ENCODE measurements around the gene AQP4.

Gene AQP4

DNA sequence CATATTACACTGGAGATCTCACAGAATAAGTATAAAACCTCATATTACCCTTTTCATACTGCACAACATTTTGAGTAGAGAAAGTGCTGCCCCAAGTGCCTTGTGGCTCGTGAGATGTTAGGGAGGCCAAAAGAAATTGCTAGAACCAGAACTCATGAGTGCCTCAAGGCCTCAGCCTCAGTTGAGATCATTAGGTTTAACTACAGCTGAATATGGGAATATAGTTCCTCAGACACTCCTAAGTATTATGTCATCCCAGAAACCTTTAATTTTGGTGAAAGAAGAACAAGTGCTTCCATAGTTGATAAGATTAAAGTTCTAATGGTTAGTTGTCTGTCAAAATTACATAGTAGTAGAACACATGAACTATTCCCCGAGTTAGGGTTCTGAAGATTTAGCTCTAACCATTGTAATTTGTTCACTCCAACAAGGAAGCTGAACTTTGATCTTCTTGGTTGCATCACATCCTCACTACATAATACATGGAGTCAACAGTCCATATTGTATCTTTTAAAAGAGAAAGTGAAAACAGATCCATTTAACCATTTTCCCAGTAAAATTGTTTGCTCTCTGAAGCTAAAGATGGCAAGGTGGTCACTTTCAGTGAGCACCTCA, 9.6 kb upstream of the AQP4 start:
- TF ChIP-seq, protein P1, sequence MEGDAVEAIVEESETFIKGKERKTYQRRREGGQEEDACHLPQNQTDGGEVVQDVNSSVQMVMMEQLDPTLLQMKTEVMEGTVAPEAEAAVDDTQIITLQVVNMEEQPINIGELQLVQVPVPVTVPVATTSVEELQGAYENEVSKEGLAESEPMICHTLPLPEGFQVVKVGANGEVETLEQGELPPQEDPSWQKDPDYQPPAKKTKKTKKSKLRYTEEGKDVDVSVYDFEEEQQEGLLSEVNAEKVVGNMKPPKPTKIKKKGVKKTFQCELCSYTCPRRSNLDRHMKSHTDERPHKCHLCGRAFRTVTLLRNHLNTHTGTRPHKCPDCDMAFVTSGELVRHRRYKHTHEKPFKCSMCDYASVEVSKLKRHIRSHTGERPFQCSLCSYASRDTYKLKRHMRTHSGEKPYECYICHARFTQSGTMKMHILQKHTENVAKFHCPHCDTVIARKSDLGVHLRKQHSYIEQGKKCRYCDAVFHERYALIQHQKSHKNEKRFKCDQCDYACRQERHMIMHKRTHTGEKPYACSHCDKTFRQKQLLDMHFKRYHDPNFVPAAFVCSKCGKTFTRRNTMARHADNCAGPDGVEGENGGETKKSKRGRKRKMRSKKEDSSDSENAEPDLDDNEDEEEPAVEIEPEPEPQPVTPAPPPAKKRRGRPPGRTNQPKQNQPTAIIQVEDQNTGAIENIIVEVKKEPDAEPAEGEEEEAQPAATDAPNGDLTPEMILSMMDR (IDR thresholded peaks at IDR 0.05; ENCODE audit: low read depth, low read length): no peak
- TF ChIP-seq EZH2phosphoT487 (IDR thresholded peaks at IDR 0.05; ENCODE audit: low read depth): no peak
- Histone ChIP-seq H3K4me2 (ENCODE audit: low read length) (no peak overlapping the region), H4K20me1 (ENCODE audit: insufficient read depth, low read length) (no peaks in the 10 kb centered on the region), H3K27me3 (ENCODE audit: low read depth, low read length) (no peaks in the 10 kb centered on the region), H3K4me3 (ENCODE audit: low read length) (no peak overlapping the region), H3K36me3 (replicated peaks; ENCODE audit: low read depth, low read length) (no peaks in the 10 kb centered on the region), H2AFZ (ENCODE audit: low read depth, low read length) (no peak overlapping the region), H3K4me1 (ENCODE audit: low read length) (no peaks in the 10 kb centered on the region), H3K9me3 (ENCODE audit: insufficient read depth, low read length) (no peaks in the 10 kb centered on the region), H3K27ac (ENCODE audit: low read length) (no peak overlapping the region), H3K79me2 (ENCODE audit: low read length) (no peaks in the 10 kb centered on the region), H3K9ac (ENCODE audit: low read length) (no peak overlapping the region)

DNA sequence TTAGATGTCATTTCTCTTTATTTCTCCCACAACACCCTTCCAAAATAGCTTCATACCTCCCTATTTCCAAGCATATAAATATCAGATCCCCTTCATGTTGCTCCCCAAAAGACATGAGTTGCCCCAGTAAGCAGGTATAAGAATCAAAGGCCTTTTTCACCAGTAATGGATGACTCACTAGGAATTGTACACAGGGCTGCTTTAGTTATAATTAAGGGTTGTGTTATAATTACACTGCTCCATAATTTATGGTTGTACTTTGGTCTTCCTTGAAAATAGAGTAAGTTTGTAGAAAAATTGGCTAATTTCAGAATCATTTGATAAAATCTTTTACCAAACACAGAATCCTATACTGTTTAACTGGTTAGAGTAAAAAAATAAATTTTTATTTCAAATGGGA, 8.8 kb upstream of the AQP4 start:
- no peak overlapping the region for H3K9ac ChIP-seq (ENCODE audit: low read length)
- no peak for TF ChIP-seq EZH2phosphoT487 (IDR thresholded peaks at IDR 0.05; ENCODE audit: low read depth)
- TF ChIP-seq, protein P1 (IDR thresholded peaks at IDR 0.05; ENCODE audit: low read depth, low read length): no peak
- H3K27me3 ChIP-seq (ENCODE audit: low read depth, low read length): no peaks in the 10 kb centered on the region
- H3K79me2 ChIP-seq (ENCODE audit: low read length): no peaks in the 10 kb centered on the region
- H2AFZ ChIP-seq (ENCODE audit: low read depth, low read length): no peak overlapping the region
- H4K20me1 ChIP-seq (ENCODE audit: insufficient read depth, low read length): no peaks in the 10 kb centered on the region
- no peaks in the 10 kb centered on the region for H3K36me3 ChIP-seq (replicated peaks; ENCODE audit: low read depth, low read length)
- no peaks in the 10 kb centered on the region for H3K4me1 ChIP-seq (ENCODE audit: low read length)
- H3K4me3 ChIP-seq (ENCODE audit: low read length): no peak overlapping the region
- no peaks in the 10 kb centered on the region for H3K9me3 ChIP-seq (ENCODE audit: insufficient read depth, low read length)
- H3K4me2 ChIP-seq (ENCODE audit: low read length): no peak overlapping the region
- H3K27ac ChIP-seq (ENCODE audit: low read length): no peak overlapping the region

DNA sequence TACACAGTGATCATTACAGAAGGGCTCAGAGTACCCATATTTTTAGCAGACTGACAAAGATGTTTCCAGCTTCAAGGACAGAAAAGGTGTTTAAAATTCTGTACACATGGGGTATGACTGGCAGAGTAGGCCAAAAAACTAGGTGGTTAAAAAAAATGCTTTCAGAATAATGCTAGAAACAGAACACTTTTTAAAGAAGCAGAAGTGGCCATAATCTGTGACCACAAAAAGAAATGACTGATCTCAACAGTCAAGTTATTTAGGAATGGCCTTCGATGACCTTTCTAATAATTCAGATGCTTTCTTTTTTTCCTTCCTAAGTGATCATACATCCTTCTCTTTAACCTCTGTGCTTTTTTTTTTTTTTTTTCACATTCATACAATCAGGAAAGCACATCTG, 4.1 kb upstream of the AQP4 start:
- Histone ChIP-seq H4K20me1 (ENCODE audit: insufficient read depth, low read length) (no peaks in the 10 kb centered on the region), H3K9me3 (ENCODE audit: insufficient read depth, low read length) (no peaks in the 10 kb centered on the region), H3K4me2 (ENCODE audit: low read length) (no peak overlapping the region), H3K27ac (ENCODE audit: low read length) (no peak overlapping the region), H3K27me3 (ENCODE audit: low read depth, low read length) (no peaks in the 10 kb centered on the region), H3K9ac (ENCODE audit: low read length) (no peak overlapping the region), H3K36me3 (replicated peaks; ENCODE audit: low read depth, low read length) (no peaks in the 10 kb centered on the region), H3K4me3 (ENCODE audit: low read length) (no peak overlapping the region), H2AFZ (ENCODE audit: low read depth, low read length) (no peak overlapping the region), H3K4me1 (ENCODE audit: low read length) (no peaks in the 10 kb centered on the region), H3K79me2 (ENCODE audit: low read length) (no peaks in the 10 kb centered on the region)
- TF ChIP-seq, protein P1 (IDR thresholded peaks at IDR 0.05; ENCODE audit: low read depth, low read length): no peak
- TF ChIP-seq EZH2phosphoT487 (IDR thresholded peaks at IDR 0.05; ENCODE audit: low read depth): no peak

DNA sequence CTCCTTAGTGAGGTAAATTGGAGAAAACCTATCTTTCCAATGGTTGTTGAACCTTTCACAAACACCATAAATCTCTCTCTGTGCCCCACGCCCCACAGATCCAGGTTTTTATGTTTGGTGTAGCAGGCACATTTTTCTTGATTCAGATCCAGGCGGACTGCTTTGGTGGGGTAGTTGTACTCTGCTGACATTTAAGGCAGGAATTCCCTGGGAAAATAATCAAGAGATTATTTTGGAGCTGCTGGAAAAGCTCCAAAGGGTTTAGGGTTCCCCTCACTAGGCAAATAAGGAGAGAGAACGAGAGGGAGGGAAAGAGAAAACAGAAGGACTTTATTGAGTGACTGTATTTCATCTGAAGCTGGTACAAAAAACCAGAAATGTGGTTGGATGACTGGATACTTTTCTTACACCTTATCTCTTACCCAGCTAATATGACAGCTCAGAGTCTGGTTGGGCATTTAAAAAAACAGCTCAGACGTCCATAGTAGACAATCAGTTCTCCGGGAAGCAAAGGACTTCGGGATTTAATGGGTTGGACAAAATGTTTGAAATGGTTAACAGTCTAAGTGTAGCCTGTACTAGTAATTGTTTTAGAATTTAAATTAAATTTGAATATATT, 3.6 kb upstream of the AQP4 start:
- Histone ChIP-seq H3K4me3 (ENCODE audit: low read length) (no peak overlapping the region), H3K4me2 (ENCODE audit: low read length) (no peak overlapping the region), H3K36me3 (replicated peaks; ENCODE audit: low read depth, low read length) (no peaks in the 10 kb centered on the region), H3K27me3 (ENCODE audit: low read depth, low read length) (no peaks in the 10 kb centered on the region), H3K27ac (ENCODE audit: low read length) (no peak overlapping the region), H2AFZ (ENCODE audit: low read depth, low read length) (no peak overlapping the region), H3K9me3 (ENCODE audit: insufficient read depth, low read length) (no peaks in the 10 kb centered on the region), H3K9ac (ENCODE audit: low read length) (no peak overlapping the region), H4K20me1 (ENCODE audit: insufficient read depth, low read length) (no peaks in the 10 kb centered on the region), H3K4me1 (ENCODE audit: low read length) (no peaks in the 10 kb centered on the region), H3K79me2 (ENCODE audit: low read length) (no peaks in the 10 kb centered on the region)
- TF ChIP-seq, protein P1 (IDR thresholded peaks at IDR 0.05; ENCODE audit: low read depth, low read length): no peak
- TF ChIP-seq EZH2phosphoT487 (IDR thresholded peaks at IDR 0.05; ENCODE audit: low read depth): no peak
